ENCODE data around the gene MIDN.
A peak's percentile ranks its signal among the peaks of the same experiment; 100 is the strongest.
"Not testable (repeated sequence)": the region's sequence is repeated elsewhere in the genome, so short reads cannot be mapped to it uniquely, and the experiment has no call there.

Gene MIDN

GRCh38 chr19:1245494-1246264, 2.7 kb upstream of the MIDN start:
- DNase-seq (ENCODE audit: low read depth in 2 of 3, low spot score in 2 of 3), result no peak

DNA sequence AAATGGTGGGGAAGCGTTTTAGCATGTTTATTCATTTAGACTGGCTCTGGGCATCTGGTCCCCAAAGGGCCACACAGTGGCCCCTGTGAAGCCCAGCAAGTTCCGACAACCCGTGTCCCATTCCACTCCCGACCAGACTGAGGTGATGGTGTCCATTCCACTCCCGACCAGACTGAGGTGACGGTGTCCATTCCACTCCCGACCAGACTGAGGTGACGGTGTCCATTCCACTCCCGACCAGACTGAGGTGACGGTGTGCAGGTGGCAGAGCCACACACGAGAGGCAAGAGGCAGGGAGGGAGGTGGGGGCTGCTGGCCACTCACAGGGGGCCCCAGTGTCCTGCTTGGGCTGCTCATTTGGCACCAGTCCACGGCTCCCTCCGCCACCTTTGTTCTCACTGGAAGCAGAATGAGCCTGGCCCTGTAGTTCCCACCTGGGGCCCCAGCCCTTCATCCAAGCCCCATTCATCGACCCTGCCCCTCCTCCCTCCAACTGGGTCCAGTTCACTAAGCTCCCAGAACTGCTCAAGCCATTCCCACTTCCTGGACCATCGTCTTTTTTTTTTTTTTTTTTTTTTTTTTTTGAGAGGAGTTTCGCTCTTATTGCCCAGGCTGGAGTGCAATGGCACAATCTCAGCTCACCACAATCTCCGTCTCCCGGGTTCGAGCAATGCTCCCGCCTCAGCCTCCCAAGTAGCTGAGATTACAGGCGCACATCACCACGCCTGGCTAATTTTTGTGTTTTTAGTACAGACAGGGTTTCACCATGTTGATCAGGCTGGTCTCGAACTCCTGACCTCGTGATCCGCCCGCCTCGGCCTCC, 1.9 kb upstream of the MIDN start:
- DNase-seq (ENCODE audit: low read depth in 2 of 3, low spot score in 2 of 3), result not testable (repeated sequence)

- no peak for DNase-seq (ENCODE audit: low read depth in 2 of 3, low spot score in 2 of 3)
These were observed 640 bp upstream of the MIDN start for GRCh38 chr19:1247748-1248138.

DNA sequence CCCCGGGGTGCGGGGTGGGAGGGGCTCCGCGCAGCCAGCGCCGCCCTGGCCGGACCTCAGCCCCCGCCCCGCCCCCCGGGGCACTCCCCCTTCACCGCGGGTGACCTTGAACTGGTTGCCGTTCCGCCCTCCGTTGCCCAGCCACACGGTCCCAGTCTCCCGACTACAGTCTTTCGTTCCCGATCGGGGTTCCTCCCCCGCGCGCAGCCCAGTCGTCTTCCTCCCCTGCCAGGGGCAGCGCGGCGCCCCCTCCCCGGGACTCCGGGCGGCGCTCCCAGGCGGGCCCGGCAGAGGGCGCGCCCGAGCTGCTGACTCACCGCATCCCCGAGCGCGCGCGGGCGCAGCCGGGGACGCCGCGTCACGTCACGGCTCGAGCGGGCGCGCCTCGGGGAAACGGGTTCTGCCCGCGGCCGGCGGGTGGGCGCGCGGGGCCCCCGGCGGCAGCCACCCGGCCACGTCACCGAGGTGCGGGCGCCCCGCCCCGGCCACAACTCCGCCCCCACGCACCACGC, 459 bp downstream of the MIDN start:
- DNase-seq (ENCODE audit: low read depth in 2 of 3, low spot score in 2 of 3), result peak in 1 of 3 experiments; percentile 75

DNA sequence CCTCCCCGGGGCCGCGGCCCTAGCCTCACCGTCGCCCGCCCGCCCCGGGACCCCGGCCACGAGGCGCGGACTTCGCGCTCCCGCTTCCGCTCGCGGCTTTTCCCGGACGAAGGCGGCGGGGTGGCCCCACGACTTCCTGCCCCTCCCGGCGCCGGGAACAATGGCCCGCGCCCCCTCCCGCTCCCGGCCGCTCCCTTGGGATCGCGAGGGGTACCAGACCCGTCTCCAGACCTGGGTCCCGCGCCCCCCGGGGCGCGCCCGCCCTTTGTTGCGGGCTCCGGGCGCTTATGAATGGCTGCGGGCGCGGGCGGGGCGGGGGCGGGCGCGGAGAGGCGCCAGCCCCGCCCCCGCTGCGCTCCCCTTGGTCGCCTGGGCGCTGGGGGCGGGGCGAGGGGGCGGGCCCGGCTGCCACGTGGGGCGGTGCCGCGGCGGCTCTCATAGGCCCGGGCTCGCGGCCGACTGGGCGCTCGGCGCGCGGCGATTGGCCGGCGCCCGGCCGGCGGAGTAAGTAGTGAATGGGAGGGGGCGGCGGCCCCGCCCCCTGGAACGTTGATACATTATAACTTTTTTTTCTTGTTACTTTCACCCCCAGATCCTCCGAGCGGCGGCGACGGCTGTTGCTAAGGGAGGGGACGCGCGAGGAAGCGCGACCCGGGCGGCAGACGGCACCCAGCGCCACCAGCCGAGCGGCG, 1.1 kb downstream of the MIDN start:
- peak in 1 of 3 experiments; percentile 94 for DNase-seq (ENCODE audit: low read depth in 2 of 3, low spot score in 2 of 3)

DNA sequence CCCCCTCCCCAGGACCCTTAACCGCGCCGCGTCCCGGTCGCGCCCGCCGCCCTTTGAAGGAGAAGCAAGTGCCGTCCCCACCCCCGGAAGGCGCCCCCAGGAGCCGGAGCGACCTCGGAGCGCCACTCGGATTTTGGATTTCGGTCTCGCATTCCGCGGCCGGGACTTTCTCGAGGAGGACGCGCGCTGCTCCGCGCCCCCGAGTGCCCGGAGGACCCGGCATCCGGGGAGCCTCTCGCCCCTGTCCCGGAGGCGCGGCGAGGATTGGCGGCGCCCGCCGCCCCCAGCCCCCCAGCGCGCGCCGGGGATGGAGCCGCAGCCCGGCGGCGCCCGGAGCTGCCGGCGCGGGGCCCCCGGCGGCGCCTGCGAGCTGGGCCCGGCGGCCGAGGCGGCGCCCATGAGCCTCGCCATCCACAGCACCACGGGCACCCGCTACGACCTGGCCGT, 1.6 kb downstream of the MIDN start:
- no peak for DNase-seq (ENCODE audit: low read depth in 2 of 3, low spot score in 2 of 3)

- DNase-seq (ENCODE audit: low read depth in 2 of 3, low spot score in 2 of 3), result no peak
These were observed 2.3 kb downstream of the MIDN start for GRCh38 chr19:1250437-1251260.

DNA sequence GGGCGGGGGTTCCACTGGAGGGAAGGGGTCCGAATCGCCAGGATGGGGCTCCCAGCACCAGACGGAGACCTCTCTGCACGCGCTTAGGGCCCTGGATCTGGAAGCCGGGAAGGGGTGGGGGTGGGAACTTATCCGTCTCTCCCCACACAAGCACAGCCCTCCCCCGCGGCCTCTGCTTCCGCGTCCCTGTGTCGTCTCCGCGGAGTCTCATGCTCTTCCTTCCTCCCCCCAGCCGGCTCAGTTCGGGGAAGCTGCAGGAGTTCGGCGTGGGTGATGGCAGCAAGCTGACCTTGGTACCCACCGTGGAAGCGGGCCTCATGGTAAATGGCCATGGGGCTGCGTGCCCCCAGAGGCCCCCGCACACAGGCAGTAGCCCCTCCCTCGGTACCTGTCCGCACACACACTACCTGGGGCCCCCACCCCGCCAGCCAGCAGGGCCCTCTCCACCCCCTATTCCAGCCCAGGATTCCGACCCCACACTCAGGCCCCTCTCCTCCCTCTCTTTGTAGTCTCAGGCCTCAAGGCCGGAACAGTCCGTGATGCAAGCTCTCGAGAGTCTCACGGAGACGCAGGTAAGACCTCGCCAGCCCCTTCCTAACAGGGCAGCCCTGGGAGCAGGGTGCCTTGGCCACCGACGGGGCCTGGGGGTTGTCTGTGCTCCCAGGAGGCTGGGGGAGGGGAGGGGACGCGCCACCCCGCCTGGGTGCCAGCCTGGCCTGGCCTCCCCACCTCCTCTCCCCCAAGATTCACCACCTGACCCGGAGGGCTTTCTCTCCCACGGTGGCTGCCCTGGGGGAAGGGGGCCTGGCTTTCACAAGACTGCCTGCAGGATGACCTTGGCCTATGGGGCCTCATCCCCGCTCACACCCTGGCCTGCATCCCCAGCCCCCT, 3.2 kb downstream of the MIDN start:
- DNase-seq (ENCODE audit: low read depth in 2 of 3, low spot score in 2 of 3), result no peak

DNA sequence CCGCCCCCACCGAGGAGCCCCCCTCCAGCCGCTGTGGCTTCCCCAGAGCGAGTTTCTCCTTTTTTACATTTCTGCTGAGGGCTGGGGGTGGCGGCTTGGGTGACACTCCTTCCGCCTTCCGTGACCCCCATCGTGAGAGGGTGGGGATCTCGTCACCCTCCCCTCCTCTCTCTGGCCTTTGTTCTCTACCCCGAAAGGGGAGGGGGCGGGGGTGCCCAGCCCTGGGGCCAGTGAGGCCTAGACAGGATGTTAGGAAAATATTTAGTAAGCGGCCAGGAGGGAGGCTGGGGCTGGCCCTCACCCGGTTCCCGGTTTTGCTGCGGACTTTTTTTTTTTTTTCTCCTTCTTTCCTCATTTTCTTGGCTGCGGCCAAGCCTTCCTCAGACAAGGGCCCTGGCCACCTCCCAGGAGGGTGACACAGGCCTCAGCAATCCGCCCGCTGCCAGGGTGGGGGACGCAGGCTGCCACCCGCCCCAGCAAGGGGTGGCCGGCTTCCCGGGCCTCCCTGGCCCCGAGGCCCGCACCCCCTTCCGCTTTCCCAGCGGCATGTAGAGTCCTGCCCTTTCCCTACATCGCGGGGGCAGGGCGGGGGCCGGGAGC, 3.9 kb downstream of the MIDN start:
- peak in 1 of 3 experiments; percentile 56 for DNase-seq (ENCODE audit: low read depth in 2 of 3, low spot score in 2 of 3)

GRCh38 chr19:1252821-1253513, 4.6 kb downstream of the MIDN start:
- peak in 1 of 3 experiments; percentile 61 for DNase-seq (ENCODE audit: low read depth in 2 of 3, low spot score in 2 of 3)

DNA sequence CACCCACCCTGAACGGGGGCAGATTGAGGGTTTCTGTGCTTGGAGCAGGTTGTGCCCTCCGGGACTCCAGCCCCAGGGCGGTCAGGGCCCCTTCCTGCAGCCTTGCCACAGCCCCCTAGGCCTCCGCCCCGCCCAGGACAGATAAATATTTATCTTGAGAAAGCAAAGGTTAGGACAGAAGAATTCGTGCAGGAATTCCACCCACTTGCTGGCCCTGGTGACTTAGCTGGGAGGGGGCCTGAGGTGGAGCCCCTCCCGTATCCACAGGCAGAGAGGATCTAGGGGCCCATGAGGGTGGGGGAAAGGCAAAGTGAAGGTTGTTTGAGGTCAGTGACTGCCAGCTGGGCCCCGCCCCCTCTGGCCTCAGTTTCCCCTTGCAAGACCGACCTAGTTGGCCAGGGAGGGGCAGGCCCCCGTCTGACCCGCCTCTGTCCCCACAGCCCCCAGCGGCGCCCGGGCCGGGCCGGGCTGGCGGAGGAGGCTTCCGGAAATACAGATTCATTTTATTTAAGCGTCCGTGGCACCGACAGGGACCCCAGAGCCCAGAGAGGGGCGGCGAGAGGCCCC, 5.2 kb downstream of the MIDN start:
- no peak for DNase-seq (ENCODE audit: low read depth in 2 of 3, low spot score in 2 of 3)

DNA sequence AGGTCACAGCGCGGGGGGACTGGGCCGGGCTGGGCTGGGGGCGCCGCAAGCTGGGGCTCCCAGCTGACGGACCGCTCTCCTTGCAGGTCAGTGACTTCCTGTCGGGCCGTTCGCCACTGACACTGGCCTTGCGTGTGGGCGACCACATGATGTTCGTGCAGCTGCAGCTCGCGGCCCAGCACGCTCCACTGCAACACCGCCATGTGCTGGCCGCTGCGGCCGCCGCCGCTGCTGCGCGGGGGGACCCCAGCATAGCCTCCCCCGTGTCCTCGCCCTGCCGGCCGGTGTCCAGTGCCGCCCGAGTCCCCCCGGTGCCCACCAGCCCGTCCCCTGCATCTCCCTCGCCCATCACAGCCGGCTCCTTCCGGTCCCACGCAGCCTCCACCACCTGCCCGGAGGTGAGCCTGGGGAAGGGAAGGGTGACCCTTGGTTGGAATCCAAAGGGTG, 5.7 kb downstream of the MIDN start:
- no peak for DNase-seq (ENCODE audit: low read depth in 2 of 3, low spot score in 2 of 3)

- DNase-seq (ENCODE audit: low read depth in 2 of 3, low spot score in 2 of 3), result no peak
These were observed 6.3 kb downstream of the MIDN start for GRCh38 chr19:1254530-1255185.

GRCh38 chr19:1255186-1256161, 7.1 kb downstream of the MIDN start:
- DNase-seq (ENCODE audit: low read depth in 2 of 3, low spot score in 2 of 3), result no peak

- no peak for DNase-seq (ENCODE audit: low read depth in 2 of 3, low spot score in 2 of 3)
These were observed 8.5 kb downstream of the MIDN start for GRCh38 chr19:1256646-1257474.
